Urinary bladder (tissue), 4 donors: ENCODE measurements around the gene ZNF827. TPM values are rescaled to one million over a fixed set of nuclear protein-coding genes. Genes with fewer than 3 reads are reported as not detected.

Experiments
- DNase-seq: peaks from one replicate; pipeline ENCODE4 v3.0.0-alpha.2; 2015; ENCODE audit errors: extremely low spot score
- H3K27ac ChIP-seq: one replicate; pipeline ENCODE4 v1.5.1; 2013; ENCODE audit warnings: low read depth, mild to moderate bottlenecking, moderate library complexity
- H3K36me3 ChIP-seq: one replicate; pipeline ENCODE4 v1.6.1; 2013; ENCODE audit warnings: mild to moderate bottlenecking, moderate library complexity; ENCODE audit not compliant: insufficient read depth
- H3K4me1 ChIP-seq: one replicate; pipeline ENCODE4 v1.6.1; 2013; ENCODE audit warnings: mild to moderate bottlenecking, moderate library complexity; ENCODE audit not compliant: insufficient read depth
- H3K4me3 ChIP-seq: one replicate; pipeline ENCODE4 v1.5.1; 2013; ENCODE audit warnings: low read depth, low read length
- WGBS: extraction: QIAGEN DNeasy Blood & Tissue Kit; methylation state at CpG from one replicate; pipeline ENCODE4 v1.1.7; 2013; 5-methylcytosine and 5-hydroxymethylcytosine counted together
- polyA plus RNA-seq: library from polyadenylated mRNA; stranded (reverse); fragments of 200-250 nt; gene quantifications from one replicate; pipeline ENCODE4 v1.2.3, GENCODE V29; 2013
- total RNA-seq: library from RNA; depleted of rRNA; stranded (reverse); fragments of >200 nt; gene quantifications from one replicate; pipeline ENCODE4 v1.2.3, GENCODE V29; 2014
- donor health status: healthy with polysubstance abuse.
- donor health status: healthy.

Gene ZNF827
- total and polyA plus RNA-seq, 2 donors, result 13.0 to 20.2 TPM

DNA sequence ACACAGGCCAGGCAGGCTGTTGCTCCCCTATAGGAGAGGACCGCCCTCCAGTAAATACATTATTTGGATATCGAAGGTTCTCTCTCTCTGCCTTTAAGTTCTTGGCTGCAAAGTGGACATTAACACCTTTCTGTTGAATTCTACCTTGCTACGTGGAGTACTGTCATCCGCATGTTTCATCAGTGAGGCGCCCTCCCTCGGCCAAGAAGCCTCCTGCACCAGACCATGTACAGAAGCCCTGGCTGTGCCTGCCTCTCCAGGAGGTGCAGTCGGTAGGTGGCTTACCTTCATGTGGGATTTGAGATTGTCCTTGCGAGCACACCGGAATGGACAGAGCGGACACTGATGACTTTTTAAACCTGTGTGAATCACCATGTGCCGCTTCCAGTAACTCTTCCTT, 46.7 kb downstream of the ZNF827 start:
- no peaks in the 10 kb centered on the region for H3K36me3 ChIP-seq
- no peaks in the 10 kb centered on the region for H3K4me1 ChIP-seq
- H3K27ac ChIP-seq, result no peak overlapping the region
- no peak overlapping the region for H3K4me3 ChIP-seq
- WGBS, result 94% methylated on average over 11 of the region's 11 CpGs
- no peak for DNase-seq

DNA sequence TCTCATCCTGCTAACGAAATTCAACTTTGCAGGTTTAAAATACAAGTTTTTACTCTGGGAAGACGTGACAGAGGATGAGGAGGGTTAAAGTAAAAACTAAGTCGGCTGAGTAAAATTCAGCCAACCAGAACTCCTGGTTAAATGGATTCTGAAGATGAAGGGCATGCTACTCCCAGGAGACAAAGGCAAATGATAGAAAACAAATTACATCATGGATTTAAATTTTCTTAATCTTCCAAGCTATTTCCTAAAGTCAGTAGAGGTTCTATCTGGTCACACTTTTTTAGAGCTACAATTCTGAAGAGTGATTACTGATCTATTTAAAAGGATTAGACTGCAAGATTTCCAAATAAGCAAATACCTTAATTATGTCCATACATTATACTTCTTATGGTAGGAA, 47.9 kb downstream of the ZNF827 start:
- Histone ChIP-seq H3K4me1 (no peaks in the 10 kb centered on the region), H3K27ac (no peak overlapping the region), H3K36me3 (no peaks in the 10 kb centered on the region), H3K4me3 (no peak overlapping the region)
- DNase-seq, result no peak
- WGBS, result 88% methylated on average over 3 of the region's 3 CpGs

DNA sequence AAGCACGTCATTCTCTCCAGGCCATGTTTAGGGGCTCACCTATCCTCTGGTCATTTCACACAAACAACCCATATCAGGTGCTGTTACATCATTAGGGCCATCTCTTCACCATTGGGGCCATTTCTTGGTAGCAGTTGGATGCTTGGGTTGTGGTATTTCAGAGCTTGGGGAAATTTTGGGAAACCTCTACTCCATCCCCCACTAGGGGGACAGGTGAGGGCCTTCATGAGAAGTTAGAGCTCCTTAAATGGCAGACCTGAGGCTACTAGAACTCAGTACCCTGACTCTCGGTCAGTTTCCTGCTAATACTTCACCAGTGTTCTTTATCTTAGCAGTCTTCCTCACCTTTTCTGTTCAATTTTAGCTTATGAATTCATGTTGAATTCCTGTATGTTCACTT, 50.2 kb downstream of the ZNF827 start:
- no peaks in the 10 kb centered on the region for H3K36me3 ChIP-seq
- WGBS, result 98% methylated on average over 2 of the region's 2 CpGs
- no peak overlapping the region for H3K4me3 ChIP-seq
- DNase-seq, result no peak
- H3K27ac ChIP-seq, result no peak overlapping the region
- no peaks in the 10 kb centered on the region for H3K4me1 ChIP-seq

DNA sequence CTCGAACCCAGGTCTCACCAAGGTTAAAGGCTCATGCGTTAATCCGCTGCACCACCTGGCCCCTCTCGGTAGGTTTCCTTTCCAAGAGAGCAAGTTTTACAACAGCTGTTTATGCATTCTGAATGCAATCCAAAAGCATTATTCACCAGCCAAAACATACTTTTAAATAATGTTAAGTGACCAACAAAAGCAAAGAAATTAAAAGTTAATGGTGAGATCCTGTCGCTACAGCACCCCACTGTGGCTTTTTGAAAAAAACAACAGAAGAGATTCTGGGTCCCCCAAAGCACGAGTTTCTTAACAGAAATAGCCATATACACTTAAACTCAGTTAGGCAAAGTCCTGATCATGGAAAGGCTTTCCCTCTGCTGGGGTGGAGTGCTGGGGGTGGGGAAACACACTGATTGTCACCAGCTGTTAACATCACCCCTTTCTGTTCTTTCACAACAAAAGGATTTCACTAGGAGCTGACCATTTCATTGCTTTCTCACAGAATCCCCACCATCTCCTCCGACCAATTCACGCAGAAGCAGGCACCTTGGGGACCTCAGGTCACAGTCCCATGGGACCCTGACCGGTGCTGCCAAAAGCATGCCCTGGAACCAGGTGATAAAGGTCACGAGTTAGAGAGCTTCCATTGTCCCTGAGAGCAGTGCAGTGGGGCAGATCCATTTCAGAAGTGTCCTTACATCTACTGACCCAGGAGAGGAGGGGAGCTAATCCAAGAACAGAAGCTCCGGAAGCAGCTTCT, 51.2 kb downstream of the ZNF827 start:
- H3K4me1 ChIP-seq, result no peaks in the 10 kb centered on the region
- no peak overlapping the region for H3K4me3 ChIP-seq
- no peak overlapping the region for H3K27ac ChIP-seq
- WGBS, result 46% methylated on average over 11 of the region's 11 CpGs
- DNase-seq, result no peak
- no peaks in the 10 kb centered on the region for H3K36me3 ChIP-seq

DNA sequence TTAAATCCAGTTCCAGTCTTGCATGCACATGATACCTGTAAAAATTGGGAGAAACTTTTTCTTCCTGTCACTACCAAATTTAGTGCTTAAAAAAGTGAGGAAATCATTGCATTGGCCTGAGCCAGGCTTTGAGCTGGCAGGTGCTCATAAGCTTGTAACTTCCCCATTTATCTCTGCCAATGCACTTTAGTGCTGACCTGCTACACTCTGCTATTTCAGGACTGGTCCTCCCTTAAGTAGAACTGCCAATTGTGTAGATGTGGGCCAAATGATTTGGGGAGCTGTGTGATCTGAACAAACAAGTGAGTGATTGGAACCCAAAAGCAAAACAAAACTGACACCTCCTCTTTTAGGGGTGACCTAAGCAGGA, 51.8 kb downstream of the ZNF827 start:
- DNase-seq, result no peak
- Histone ChIP-seq H3K27ac (no peak overlapping the region), H3K4me3 (no peak overlapping the region)

DNA sequence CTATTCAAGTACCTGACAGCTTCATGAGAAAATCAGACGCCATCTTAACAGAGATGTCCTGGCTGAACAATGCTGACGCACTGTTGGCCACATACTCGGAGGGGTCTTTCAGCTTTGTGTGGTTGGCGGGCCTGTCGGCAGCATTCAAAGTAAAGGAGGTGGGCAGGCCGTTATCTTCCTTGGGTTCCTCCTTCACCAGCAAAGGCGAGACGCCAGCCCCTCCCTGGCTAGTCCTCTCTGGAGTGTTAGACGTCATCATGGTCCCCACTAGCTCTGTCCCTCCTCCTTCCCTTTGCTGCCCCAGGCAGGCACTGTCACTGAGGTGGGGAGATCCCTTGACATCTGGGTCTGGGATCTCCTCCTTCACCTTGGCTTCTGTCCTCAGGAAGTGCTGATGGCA, 53.0 kb downstream of the ZNF827 start:
- Histone ChIP-seq H3K27ac (no peak overlapping the region), H3K4me3 (no peak overlapping the region), H3K36me3 (no peaks in the 10 kb centered on the region), H3K4me1 (no peaks in the 10 kb centered on the region)
- WGBS, result 90% methylated on average over 9 of the region's 9 CpGs
- DNase-seq, result no peak

More for the DNA sequence above, 51.8 kb downstream of the ZNF827 start:
- Histone ChIP-seq H3K36me3 (no peaks in the 10 kb centered on the region), H3K4me1 (no peaks in the 10 kb centered on the region)

DNA sequence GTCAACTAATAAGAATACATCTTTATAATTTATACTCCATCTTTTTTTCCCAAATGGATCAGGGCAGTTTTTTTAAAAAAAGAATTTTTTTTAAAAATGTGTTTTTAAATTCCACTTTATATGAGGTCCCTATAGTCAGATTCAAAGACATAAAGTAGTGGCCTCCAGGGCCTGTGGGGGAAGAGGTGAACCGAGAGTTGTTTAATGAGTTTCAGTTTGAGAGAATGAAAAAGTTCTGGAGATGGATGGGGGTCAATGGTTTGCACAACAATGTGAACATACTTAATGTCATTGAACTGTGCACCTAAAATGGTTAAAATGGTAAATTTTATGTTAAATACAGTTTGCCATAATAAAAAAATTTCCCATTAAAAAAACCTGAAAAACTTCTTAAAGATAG, 53.8 kb downstream of the ZNF827 start:
- DNase-seq, result no peak
- 99% methylated on average over 1 of the region's 1 CpG for WGBS
- Histone ChIP-seq H3K4me3 (no peak overlapping the region), H3K36me3 (no peaks in the 10 kb centered on the region), H3K27ac (no peak overlapping the region), H3K4me1 (no peaks in the 10 kb centered on the region)

DNA sequence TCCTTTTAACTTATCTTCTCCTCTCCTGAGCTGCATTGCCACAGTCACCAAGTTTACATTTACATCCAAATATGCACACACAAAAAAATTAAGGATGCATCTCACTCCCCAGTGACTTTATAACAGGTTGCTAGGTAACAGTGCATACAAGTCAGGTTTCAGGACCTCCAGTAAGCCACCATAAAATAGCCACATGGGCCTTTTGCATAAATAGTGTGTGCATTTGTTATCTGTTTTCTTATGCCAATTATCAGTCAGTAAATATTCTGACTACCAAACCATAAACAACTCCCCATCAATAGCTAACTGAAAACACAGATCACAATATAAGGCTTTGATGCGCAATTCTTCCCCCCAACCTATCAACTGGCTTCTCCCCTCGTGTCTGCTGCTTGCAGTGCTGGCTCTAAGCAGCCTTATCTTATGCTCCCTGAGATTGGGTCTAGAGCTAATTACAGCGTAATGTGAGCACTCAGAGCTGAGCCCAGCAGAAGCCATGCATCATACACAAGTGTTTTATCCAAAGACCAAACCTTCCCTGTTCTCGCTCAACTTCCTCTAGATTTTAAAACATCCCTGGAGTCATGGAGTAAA, 55.4 kb downstream of the ZNF827 start:
- no peak for DNase-seq
- no peaks in the 10 kb centered on the region for H3K4me1 ChIP-seq
- no peak overlapping the region for H3K4me3 ChIP-seq
- H3K36me3 ChIP-seq, result no peaks in the 10 kb centered on the region
- no peak overlapping the region for H3K27ac ChIP-seq
- 88% methylated on average over 4 of the region's 4 CpGs for WGBS

DNA sequence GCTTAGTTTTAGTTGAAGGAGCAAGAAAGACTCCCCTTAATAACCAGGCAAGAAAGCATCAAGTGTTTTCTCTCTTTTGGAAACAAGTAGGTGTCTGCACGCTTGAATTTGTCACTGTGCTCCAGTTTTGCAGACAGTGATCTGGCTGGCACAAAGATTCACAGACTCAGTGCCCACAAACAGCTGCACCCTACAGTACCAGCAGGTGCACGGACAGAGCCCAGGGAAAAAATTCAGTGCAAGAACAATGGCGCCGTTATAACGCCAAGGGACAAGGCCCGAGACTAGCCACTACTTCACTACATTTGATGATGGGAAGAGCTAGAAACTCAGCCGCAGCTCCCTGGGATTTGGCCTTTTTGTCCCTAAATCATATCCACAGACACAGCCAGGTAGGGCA, 56.0 kb downstream of the ZNF827 start:
- Histone ChIP-seq H3K4me3 (no peak overlapping the region), H3K27ac (no peak overlapping the region), H3K4me1 (no peaks in the 10 kb centered on the region), H3K36me3 (no peaks in the 10 kb centered on the region)
- no peak for DNase-seq
- 94% methylated on average over 7 of the region's 7 CpGs for WGBS

DNA sequence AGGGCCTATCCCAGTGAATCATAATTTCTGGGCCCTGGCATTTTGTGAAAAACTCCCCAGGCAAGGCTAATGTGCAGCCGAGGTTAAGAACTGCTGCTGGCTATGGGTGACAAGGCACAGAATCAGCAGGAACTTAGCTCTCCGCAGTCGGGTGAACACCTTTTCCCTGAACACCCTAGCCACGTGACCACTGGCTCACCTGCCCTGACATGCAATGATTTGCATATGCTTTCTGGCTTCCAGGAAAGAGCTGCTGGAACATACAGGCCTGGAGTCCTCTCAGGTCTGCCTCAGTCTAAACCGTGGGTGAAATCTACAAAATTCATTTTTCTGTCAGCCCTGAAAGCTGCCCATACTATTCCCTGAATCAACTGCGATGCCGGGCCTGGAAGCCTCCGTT, 56.6 kb downstream of the ZNF827 start:
- 81% methylated on average over 8 of the region's 8 CpGs for WGBS
- Histone ChIP-seq H3K4me1 (no peaks in the 10 kb centered on the region), H3K4me3 (no peak overlapping the region), H3K36me3 (no peaks in the 10 kb centered on the region), H3K27ac (no peak overlapping the region)
- peak; percentile 42 for DNase-seq

DNA sequence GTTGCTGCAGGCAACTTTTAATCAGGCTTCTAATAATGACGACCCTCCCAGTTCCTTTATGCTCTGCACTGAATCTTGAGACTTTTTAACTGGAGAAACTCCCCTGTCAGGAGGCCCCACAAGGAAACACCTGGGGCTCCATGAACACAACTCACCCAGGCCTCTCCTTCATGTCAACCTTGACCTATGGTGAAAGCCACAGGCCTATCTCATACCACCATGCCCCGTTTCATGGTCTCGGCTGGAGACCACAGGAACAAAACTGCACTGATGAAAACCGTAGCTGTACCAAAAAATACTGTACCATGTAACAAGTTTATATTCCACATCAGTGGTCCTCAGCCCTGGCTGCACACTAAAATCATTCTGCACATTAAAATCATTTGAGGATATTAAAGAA, 57.0 kb downstream of the ZNF827 start:
- Histone ChIP-seq H3K36me3 (no peaks in the 10 kb centered on the region), H3K4me3 (no peak overlapping the region), H3K27ac (no peak overlapping the region), H3K4me1 (no peaks in the 10 kb centered on the region)
- 76% methylated on average over 4 of the region's 4 CpGs for WGBS
- DNase-seq, result no peak

DNA sequence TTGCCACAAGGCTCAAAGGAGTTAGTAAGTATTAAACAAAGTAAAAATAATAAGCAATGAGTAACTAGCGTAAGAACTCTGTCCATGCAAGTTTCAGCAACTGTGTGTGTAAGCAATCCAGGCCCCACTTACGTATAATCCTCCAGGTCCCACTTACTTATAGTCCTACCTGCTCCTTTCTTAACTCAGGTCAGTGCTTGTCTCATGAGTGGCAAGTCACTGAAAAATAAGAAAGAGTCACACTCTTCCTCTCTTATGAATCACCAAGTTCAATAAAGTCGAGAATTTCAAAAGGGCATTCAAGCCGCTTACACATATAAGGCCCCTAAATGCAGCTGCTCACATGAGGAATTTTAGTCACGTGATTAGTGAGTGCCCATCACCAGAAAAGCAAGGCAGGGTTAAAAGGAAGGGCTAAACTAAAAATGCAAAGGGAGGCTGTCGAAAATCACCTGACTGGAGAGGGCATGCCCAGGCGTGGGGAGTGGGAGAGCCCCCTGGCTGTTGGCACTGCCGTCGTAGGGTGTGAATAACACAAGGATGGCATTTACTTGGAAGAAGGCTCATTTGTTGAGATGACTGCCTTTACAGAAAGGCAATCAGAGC, 58.2 kb downstream of the ZNF827 start:
- DNase-seq, result no peak
- Histone ChIP-seq H3K4me3 (no peak overlapping the region), H3K27ac (no peak overlapping the region), H3K4me1 (no peaks in the 10 kb centered on the region), H3K36me3 (no peaks in the 10 kb centered on the region)
- WGBS, result 94% methylated on average over 9 of the region's 9 CpGs

DNA sequence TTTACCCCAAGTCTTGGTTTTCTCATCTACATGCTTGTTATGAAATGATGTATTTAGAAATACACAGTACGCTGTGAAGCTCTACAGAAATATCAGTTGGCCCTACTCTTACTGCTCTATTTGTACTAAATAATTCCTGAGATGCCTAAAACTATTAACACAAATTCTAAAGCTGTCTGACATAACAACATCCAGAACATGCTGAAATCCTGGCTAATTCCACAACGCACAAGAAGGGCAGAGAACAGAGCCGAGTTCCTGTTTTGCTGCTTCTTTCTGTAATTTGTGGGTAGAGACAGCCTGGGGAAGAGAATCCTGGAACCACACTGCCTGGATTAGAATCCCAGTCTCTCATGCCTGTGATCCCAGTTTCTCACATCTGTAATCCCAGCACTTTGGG, 59.0 kb downstream of the ZNF827 start:
- Histone ChIP-seq H3K27ac (no peak overlapping the region), H3K36me3 (no peaks in the 10 kb centered on the region), H3K4me3 (no peak overlapping the region), H3K4me1 (no peaks in the 10 kb centered on the region)
- no peak for DNase-seq
- 23% methylated on average over 3 of the region's 3 CpGs for WGBS
